GM19455 (cell line): ENCODE data around the gene PRR23E.

Experiments
- ATAC-seq: cut with Tn5 transposase; IDR thresholded peaks from one replicate; pipeline ENCODE4 v1.9.1; 2021; ENCODE audit not compliant: unreplicated experiment

The PRR23E gene

GRCh38 chr3:127207727-127208482, 15.0 kb downstream of the PRR23E start:
- no peak for ATAC-seq

GRCh38 chr3:127208483-127209100, 15.7 kb downstream of the PRR23E start:
- no peak for ATAC-seq

- no peak for ATAC-seq
Observed at GRCh38 chr3:127209155-127209839, 16.4 kb downstream of the PRR23E start.

GRCh38 chr3:127209840-127210653, 17.1 kb downstream of the PRR23E start:
- ATAC-seq, result no peak

- ATAC-seq, result no peak
Observed at GRCh38 chr3:127210654-127210943, 17.7 kb downstream of the PRR23E start.

- ATAC-seq, result no peak
Observed at GRCh38 chr3:127211118-127212060, 18.5 kb downstream of the PRR23E start.

- no peak for ATAC-seq
Observed at GRCh38 chr3:127212231-127212630, 19.3 kb downstream of the PRR23E start.

GRCh38 chr3:127212711-127213110, 19.8 kb downstream of the PRR23E start:
- ATAC-seq, result no peak

GRCh38 chr3:127213381-127213918, 20.5 kb downstream of the PRR23E start:
- ATAC-seq, result no peak

- no peak for ATAC-seq
Observed at GRCh38 chr3:127214975-127215374, 22.0 kb downstream of the PRR23E start.

- no peak for ATAC-seq
Observed at GRCh38 chr3:127215714-127216414, 22.9 kb downstream of the PRR23E start.

GRCh38 chr3:127216415-127217261, 23.7 kb downstream of the PRR23E start:
- ATAC-seq, result no peak

GRCh38 chr3:127217596-127218453, 24.9 kb downstream of the PRR23E start:
- no peak for ATAC-seq

- no peak for ATAC-seq
Observed at GRCh38 chr3:127218454-127218922, 25.6 kb downstream of the PRR23E start.

- ATAC-seq, result no peak
Observed at GRCh38 chr3:127220497-127220896, 27.6 kb downstream of the PRR23E start.

GRCh38 chr3:127221037-127221436, 28.1 kb downstream of the PRR23E start:
- ATAC-seq, result no peak

- ATAC-seq, result no peak
Observed at GRCh38 chr3:127221446-127222035, 28.6 kb downstream of the PRR23E start.
